SK-N-SH treated with all-trans-retinoic acid at 6 μM for 48 hours (cell line): Measurements from ENCODE around the gene C4B.
"Not testable (repeated sequence)": the region's sequence is repeated elsewhere in the genome, so short reads cannot be mapped to it uniquely, and the experiment has no call there.

Experiments
- ATAC-seq: fragments of 200-7000 bp; cut with Tn5 transposase; 3 replicates; pipeline ENCODE4 v1.9.1; 2020; ENCODE audit warnings: mild to moderate bottlenecking, moderate library complexity
- ARNTL ChIP-seq: fragments of 450-650 bp; formaldehyde crosslinking; IDR thresholded peaks from 2 replicates; pipeline ENCODE4 v1.5.0; 2020; ENCODE audit warnings: low read depth, mild to moderate bottlenecking, moderate library complexity, borderline replicate concordance
- BACH2 ChIP-seq: fragments of 250-450 bp; sonication (Bioruptor Pico); IDR thresholded peaks from 2 replicates; pipeline ENCODE4 v1.9.0; 2021; ENCODE audit warnings: mild to moderate bottlenecking, borderline replicate concordance
- CREB5 ChIP-seq: fragments of 250-450 bp; sonication (Bioruptor Pico); IDR thresholded peaks from 2 replicates; pipeline ENCODE4 v1.5.1; 2020; ENCODE audit warnings: low read depth, mild to moderate bottlenecking, moderate library complexity
- CSRNP3 ChIP-seq: fragments of 250-450 bp; sonication (Bioruptor Pico); IDR thresholded peaks from 2 replicates; pipeline ENCODE4 v1.5.1; 2021; ENCODE audit warnings: mild to moderate bottlenecking, moderate library complexity
- ESRRG ChIP-seq: fragments of 250-450 bp; sonication (Bioruptor Pico); IDR thresholded peaks from 2 replicates; pipeline ENCODE4 v1.6.1; 2021; ENCODE audit warnings: mild to moderate bottlenecking
- GLIS3 ChIP-seq: fragments of 250-450 bp; sonication (Bioruptor Pico); IDR thresholded peaks from 2 replicates; pipeline ENCODE4 v1.5.0; 2020; ENCODE audit warnings: mild to moderate bottlenecking, moderate library complexity
- ISL1 ChIP-seq: fragments of 250-450 bp; sonication (Bioruptor Pico); IDR thresholded peaks from 2 replicates; pipeline ENCODE4 v2.1.2; 2022; ENCODE audit warnings: mild to moderate bottlenecking, moderate library complexity
- OSR1 ChIP-seq: fragments of 250-450 bp; sonication (Bioruptor Pico); IDR thresholded peaks from 2 replicates; pipeline ENCODE4 v1.8.0; 2022; ENCODE audit warnings: moderate library complexity, mild to moderate bottlenecking, inconsistent platforms
- PATZ1 ChIP-seq: fragments of 250-450 bp; sonication (Bioruptor Pico); IDR thresholded peaks from 2 replicates; pipeline ENCODE4 v1.8.0; 2020; ENCODE audit warnings: mild to moderate bottlenecking, moderate library complexity, borderline replicate concordance
- PPARA ChIP-seq: fragments of 250-450 bp; sonication (Bioruptor Pico); IDR thresholded peaks from 2 replicates; pipeline ENCODE4 v1.5.0; 2020; ENCODE audit warnings: mild to moderate bottlenecking, borderline replicate concordance
- RARB ChIP-seq: fragments of 250-450 bp; sonication (Bioruptor Pico); IDR thresholded peaks from 2 replicates; pipeline ENCODE4 v1.8.0; 2021; ENCODE audit warnings: mild to moderate bottlenecking, moderate library complexity
- SNAI2 ChIP-seq: fragments of 250-450 bp; sonication (Bioruptor Pico); IDR thresholded peaks from 2 replicates; pipeline ENCODE4 v1.5.0; 2020; ENCODE audit warnings: mild to moderate bottlenecking, moderate library complexity
- TCF4 ChIP-seq: fragments of 250-450 bp; sonication (Bioruptor Pico); IDR thresholded peaks from 2 replicates; pipeline ENCODE4 v1.8.0; 2021; ENCODE audit warnings: mild to moderate bottlenecking, moderate library complexity, borderline replicate concordance
- TSHZ2 ChIP-seq: fragments of 250-450 bp; sonication (Bioruptor Pico); IDR thresholded peaks from 2 replicates; pipeline ENCODE4 v1.5.0; 2020; ENCODE audit warnings: mild to moderate bottlenecking, moderate library complexity
- ZC3H10 ChIP-seq: fragments of 250-450 bp; sonication (Bioruptor Pico); IDR thresholded peaks from 2 replicates; pipeline ENCODE4 v1.5.1; 2021; ENCODE audit warnings: mild to moderate bottlenecking, moderate library complexity
- ZFP3 ChIP-seq: fragments of 250-450 bp; sonication (Bioruptor Pico); IDR thresholded peaks from 2 replicates; pipeline ENCODE4 v1.5.0; 2020; ENCODE audit warnings: mild to moderate bottlenecking, moderate library complexity
- ZNF565 ChIP-seq: fragments of 450-650 bp; formaldehyde crosslinking; conservative IDR thresholded peaks from 2 replicates; pipeline ENCODE4 v1.5.0; 2020; ENCODE audit warnings: low read depth, mild to moderate bottlenecking, moderate library complexity
- ZNF70 ChIP-seq: fragments of 450-650 bp; formaldehyde crosslinking; IDR thresholded peaks from 2 replicates; pipeline ENCODE4 v1.5.0; 2020; ENCODE audit warnings: mild to moderate bottlenecking, moderate library complexity
- ZNF8 ChIP-seq: fragments of 450-650 bp; formaldehyde crosslinking; IDR thresholded peaks from 2 replicates; pipeline ENCODE4 v1.5.0; 2020; ENCODE audit warnings: mild to moderate bottlenecking, moderate library complexity

C4B gene

GRCh38 chr6:32047855-32048766, 33.5 kb downstream of the C4B start:
- ATAC-seq: peak; percentile 91

GRCh38 chr6:32049149-32049548, 34.6 kb downstream of the C4B start:
- not testable (repeated sequence) for ATAC-seq

More at GRCh38 chr6:32047855-32048766, 33.5 kb downstream of the C4B start:
- no peak for TF ChIP-seq RARB (CRISPR knock-in tag)
- no peak for TF ChIP-seq ZNF8 (CRISPR knock-in tag)
- TF ChIP-seq SNAI2: no peak

- ATAC-seq: not testable (repeated sequence)
Observed at GRCh38 chr6:32049736-32050135, 35.1 kb downstream of the C4B start.

GRCh38 chr6:32050562-32050961, 36.0 kb downstream of the C4B start:
- ATAC-seq: no peak
- TF ChIP-seq ZNF70: no peak
- TF ChIP-seq ARNTL (CRISPR knock-in tag): no peak

- not testable (repeated sequence) for ATAC-seq
Observed at GRCh38 chr6:32052626-32053025, 38.0 kb downstream of the C4B start.

GRCh38 chr6:32053314-32053713, 38.7 kb downstream of the C4B start:
- ATAC-seq: not testable (repeated sequence)

- not testable (repeated sequence) for ATAC-seq
Observed at GRCh38 chr6:32055756-32056155, 41.2 kb downstream of the C4B start.

- ATAC-seq: no peak
- TF ChIP-seq ARNTL (CRISPR knock-in tag): no peak
- no peak for TF ChIP-seq OSR1 (CRISPR knock-in tag)
- TF ChIP-seq ZC3H10: no peak
- no peak for TF ChIP-seq BACH2
- TF ChIP-seq ZNF8 (CRISPR knock-in tag): no peak
- TF ChIP-seq TSHZ2 (CRISPR knock-in tag): no peak
- TF ChIP-seq GLIS3 (CRISPR knock-in tag): no peak
- no peak for TF ChIP-seq ZNF565 (CRISPR knock-in tag)
- TF ChIP-seq RARB (CRISPR knock-in tag): no peak
- TF ChIP-seq ISL1: no peak
- TF ChIP-seq ZFP3 (CRISPR knock-in tag): no peak
- no peak for TF ChIP-seq ZNF70
- no peak for TF ChIP-seq PATZ1 (CRISPR knock-in tag)
- no peak for TF ChIP-seq SNAI2
- TF ChIP-seq ESRRG (CRISPR knock-in tag): no peak
- TF ChIP-seq TCF4 (CRISPR knock-in tag): no peak
- no peak for TF ChIP-seq CSRNP3 (CRISPR knock-in tag)
- TF ChIP-seq PPARA: no peak
- TF ChIP-seq CREB5 (CRISPR knock-in tag): no peak
- TF ChIP-seq, all 23 proteins: peak for 0
Observed at GRCh38 chr6:32056254-32056653, 41.7 kb downstream of the C4B start.
